IPS DF 6.9 (cell line): ENCODE data around the gene UBE2D1.
"Not testable (repeated sequence)": the region's sequence is repeated elsewhere in the genome, so short reads cannot be mapped to it uniquely, and the experiment has no call there.

Source experiments
- DNase-seq: peaks from one replicate; pipeline ENCODE4 v3.0.0-alpha.2; 2013; ENCODE audit warnings: low read depth, low spot score
- H3K27ac ChIP-seq: one replicate; pipeline ENCODE4 v1.5.1; 2013; ENCODE audit warnings: low read length, control low read depth
- H3K27me3 ChIP-seq: 2 replicates; pipeline ENCODE4 v1.6.1; 2013; ENCODE audit warnings: mild to moderate bottlenecking, low read length; ENCODE audit not compliant: control insufficient read depth, insufficient read depth
- H3K36me3 ChIP-seq: 2 replicates; pipeline ENCODE4 v1.6.1; 2013; ENCODE audit warnings: low read length; ENCODE audit not compliant: control insufficient read depth, insufficient read depth
- H3K4me1 ChIP-seq: 2 replicates; pipeline ENCODE4 v1.6.1; 2013; ENCODE audit warnings: low read length; ENCODE audit not compliant: control insufficient read depth, insufficient read depth
- H3K4me3 ChIP-seq: 2 replicates; pipeline ENCODE4 v1.5.1; 2013; ENCODE audit warnings: mild to moderate bottlenecking, low read length
- H3K9me3 ChIP-seq: 2 replicates; pipeline ENCODE4 v1.6.1; 2013; ENCODE audit warnings: low read length, inconsistent platforms; ENCODE audit not compliant: control insufficient read depth, insufficient read depth
- WGBS: extraction: QIAGEN DNeasy Blood & Tissue Kit; methylation state at CpG from one replicate; pipeline ENCODE4 v1.1.7; 2013; ENCODE audit warnings: mixed read lengths, missing lambda C conversion rate; ENCODE audit not compliant: insufficient read length, insufficient coverage; 5-methylcytosine and 5-hydroxymethylcytosine counted together

The UBE2D1 gene

DNA sequence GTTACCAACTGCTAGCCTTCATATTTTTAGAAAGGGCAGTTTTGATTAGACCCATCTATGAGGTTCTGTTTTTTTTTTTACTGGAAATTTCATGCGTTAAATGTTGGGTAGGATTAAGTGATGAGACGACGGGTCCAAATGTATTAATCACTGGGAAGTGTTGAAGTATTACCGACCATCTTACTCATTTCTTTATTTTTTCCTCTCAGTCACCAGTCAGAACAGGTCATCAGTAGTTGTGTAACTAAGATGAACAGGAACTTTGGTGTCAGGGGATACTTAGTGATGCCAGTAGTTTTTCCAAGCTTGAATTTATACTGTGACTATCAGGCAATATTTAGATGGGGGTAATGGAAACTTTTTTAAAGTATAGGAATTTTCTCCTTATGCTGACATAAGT, 64.6 kb downstream of the UBE2D1 start:
- no peaks in the 10 kb centered on the region; the same call in 1 of the 2 replicates for H3K36me3 ChIP-seq
- no peak overlapping the region for H3K27ac ChIP-seq
- H3K4me1 ChIP-seq = no peaks in the 10 kb centered on the region
- DNase-seq = no peak
- H3K4me3 ChIP-seq = no peak overlapping the region
- no peaks in the 10 kb centered on the region for H3K27me3 ChIP-seq
- no peaks in the 10 kb centered on the region for H3K9me3 ChIP-seq
- 100% methylated on average over 1 of the region's 4 CpGs for WGBS

DNA sequence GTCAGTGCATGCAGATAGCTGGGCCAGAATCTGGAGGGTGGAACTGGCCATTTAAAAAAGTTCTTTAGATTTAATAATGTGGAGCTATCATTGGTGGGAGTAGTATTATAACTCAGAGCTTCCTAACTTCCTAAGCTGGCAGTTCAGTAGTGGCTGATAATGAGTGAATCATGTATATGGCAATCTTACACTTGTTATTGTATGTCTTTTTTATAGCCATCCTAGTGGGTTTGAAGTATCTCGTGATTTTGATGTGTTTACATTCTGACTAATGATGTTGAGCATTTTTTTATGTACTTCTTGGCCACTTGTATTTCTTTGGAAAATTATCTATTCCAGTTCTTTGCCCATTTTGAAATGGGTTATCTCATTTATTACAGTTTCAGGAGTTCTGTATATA, 65.8 kb downstream of the UBE2D1 start:
- DNase-seq = no peak
- no peaks in the 10 kb centered on the region for H3K9me3 ChIP-seq
- H3K27me3 ChIP-seq = no peaks in the 10 kb centered on the region
- H3K4me1 ChIP-seq = no peaks in the 10 kb centered on the region
- no CpG with 5 or more reads among the region's 1 CpG for WGBS
- H3K36me3 ChIP-seq = no peaks in the 10 kb centered on the region; the same call in 1 of the 2 replicates
- H3K4me3 ChIP-seq = no peak overlapping the region
- no peak overlapping the region for H3K27ac ChIP-seq

DNA sequence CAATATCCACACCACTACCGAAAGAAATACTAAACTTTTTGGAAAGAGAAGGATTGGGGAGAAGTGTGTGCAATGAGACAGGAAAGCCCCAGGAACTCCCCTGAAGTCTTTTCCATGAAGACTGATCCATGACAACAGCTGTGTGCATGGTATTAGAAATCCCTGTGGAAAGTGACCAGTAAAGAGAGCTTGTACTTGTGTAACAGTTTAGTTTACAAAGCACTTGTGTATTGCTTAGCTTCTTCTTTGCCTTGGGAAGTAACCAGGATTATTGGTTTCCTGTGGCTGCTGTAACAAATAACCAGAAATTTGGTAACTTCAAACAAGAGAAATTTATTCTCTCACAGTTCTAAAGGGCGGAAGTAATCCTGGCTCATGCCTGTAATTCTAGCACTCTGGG, 69.2 kb downstream of the UBE2D1 start:
- H3K27me3 ChIP-seq = no peaks in the 10 kb centered on the region
- H3K27ac ChIP-seq = no peak overlapping the region
- no peaks in the 10 kb centered on the region for H3K36me3 ChIP-seq
- H3K4me1 ChIP-seq = no peaks in the 10 kb centered on the region
- no peak overlapping the region for H3K4me3 ChIP-seq
- H3K9me3 ChIP-seq = no peaks in the 10 kb centered on the region
- no peak for DNase-seq
- WGBS = no CpG with 5 or more reads among the region's 2 CpGs

DNA sequence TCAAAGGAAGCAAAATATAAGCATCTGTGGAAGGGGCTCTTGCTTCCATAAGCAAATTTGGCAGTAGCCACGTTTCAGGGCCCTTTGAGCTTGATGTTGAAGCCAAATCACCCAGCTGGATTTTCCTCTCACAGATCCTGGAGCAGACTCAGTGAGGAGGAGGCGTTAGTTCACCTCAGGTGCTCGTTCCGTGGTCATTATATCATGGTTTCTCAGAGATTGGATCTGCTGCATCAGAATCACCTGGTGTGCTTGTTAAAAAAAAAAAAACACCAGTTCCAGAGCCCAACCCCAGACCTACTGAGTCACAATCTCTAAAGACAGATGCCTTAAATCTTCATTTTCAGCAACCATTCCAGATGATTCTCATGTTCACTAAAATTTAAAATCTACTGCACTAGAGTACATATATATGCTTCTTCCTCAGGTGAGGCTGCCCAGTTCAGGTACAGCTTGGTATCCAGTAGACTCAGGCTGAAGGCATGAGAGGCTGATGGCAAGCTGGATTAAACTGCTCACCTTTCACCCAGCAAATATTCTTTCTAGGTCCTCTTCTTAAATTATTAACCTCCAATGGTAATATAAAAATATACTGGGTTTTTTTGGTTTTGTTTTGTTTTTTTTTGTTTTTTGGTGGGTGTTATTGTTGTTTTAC, 75.3 kb downstream of the UBE2D1 start:
- no peak for DNase-seq
- H3K4me3 ChIP-seq = no peak overlapping the region
- H3K36me3 ChIP-seq = no peaks in the 10 kb centered on the region
- no peaks in the 10 kb centered on the region for H3K9me3 ChIP-seq
- H3K4me1 ChIP-seq = 0 out of 2 replicates have a peak, but pooled peaks cover under 1% of the 10 kb centered on the region
- no CpG with 5 or more reads among the region's 4 CpGs for WGBS
- H3K27ac ChIP-seq = no peak overlapping the region
- no peaks in the 10 kb centered on the region for H3K27me3 ChIP-seq

DNA sequence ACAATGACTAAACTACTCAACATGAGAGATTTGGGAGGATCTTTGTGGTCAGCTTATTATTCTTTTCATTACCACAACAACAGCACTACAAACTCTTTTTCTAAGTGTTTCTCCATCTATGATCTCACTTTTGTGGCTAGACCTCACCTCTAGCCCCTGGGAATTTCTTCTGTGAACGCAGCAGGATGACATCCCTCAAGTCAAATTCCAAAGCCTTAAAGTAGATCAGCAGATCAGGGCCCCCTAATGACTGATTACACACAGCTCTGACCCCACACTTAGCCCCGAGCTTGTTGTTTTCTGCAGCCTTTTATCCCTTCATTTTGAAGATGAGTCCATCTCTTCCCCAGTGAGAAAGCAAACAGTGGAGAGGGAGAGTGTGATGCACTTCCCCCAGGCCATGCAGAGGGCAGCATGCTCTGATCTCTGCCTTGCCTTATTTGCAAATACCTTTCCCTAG, 77.7 kb downstream of the UBE2D1 start:
- no peaks in the 10 kb centered on the region for H3K36me3 ChIP-seq
- no CpG with 5 or more reads among the region's 2 CpGs for WGBS
- H3K27me3 ChIP-seq = no peaks in the 10 kb centered on the region
- H3K4me1 ChIP-seq = 0 out of 2 replicates have a peak, but pooled peaks cover 3% of the 10 kb centered on the region
- no peak overlapping the region for H3K27ac ChIP-seq
- no peak overlapping the region for H3K4me3 ChIP-seq
- no peak for DNase-seq
- H3K9me3 ChIP-seq = no peaks in the 10 kb centered on the region

DNA sequence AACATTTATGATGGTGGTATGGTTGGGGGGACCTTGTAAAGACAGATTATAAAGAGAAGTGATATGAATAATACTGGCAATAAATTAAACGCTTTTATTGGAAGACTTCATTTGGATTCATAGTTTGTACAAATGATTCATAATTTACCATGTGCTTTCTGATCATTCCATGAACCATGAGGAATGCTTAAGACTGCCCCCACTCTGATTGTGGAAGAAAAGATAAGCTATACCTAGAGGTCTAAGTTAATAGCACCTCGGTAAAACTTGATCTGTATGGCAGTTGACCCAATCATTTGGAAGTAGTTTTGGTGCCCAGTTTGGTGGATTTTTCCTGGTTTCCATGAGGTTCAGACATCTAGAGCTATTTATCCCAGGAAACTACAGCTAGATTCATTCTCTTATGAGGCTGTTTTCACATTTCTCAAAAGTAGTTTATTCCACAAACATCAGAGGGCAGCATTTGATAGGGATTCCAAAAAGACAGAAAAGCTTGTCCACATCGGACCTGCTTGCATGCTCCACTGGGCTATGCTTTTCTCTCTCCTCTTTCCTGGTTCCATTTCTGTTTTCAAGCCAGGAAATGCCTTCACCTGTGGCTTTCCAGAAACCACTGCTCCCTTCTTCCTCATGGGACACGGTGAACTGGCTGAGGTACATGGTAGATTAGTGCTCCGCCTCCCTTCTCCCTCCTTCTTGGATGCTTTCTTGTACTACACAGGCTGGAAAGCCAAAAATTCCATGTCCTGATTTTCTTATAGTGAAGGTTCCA, 79.7 kb downstream of the UBE2D1 start:
- no CpG with 5 or more reads among the region's 5 CpGs for WGBS

DNA sequence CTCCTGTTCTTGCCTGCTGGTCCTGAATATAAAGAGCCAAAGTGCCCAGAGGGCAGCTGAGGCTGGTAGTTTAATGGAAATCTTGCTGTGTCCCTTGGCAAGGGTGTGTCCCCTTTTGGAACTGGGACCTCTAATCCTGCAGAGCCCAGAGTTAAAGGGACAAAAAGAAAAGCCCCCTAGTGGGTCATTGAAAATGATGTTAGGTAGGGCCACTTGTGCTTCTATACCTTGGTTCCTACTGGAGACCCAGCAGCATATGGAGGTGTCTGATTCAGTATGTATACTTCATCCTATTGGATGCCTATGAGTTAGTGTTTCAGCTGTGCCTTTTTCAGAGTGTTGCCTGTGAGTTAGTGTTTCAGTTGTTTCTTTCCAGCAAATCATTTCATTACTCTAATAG, 81.0 kb downstream of the UBE2D1 start:
- Histone ChIP-seq H3K27ac (no peak overlapping the region), H3K27me3 (no peaks in the 10 kb centered on the region), H3K4me3 (no peak overlapping the region), H3K4me1 (0 out of 2 replicates have a peak, but pooled peaks cover 3% of the 10 kb centered on the region), H3K36me3 (no peaks in the 10 kb centered on the region), H3K9me3 (no peaks in the 10 kb centered on the region)
- no peak for DNase-seq

More for the DNA sequence above, 79.7 kb downstream of the UBE2D1 start:
- Histone ChIP-seq H3K27ac (no peak overlapping the region), H3K4me3 (no peak overlapping the region), H3K36me3 (no peaks in the 10 kb centered on the region), H3K27me3 (no peaks in the 10 kb centered on the region), H3K9me3 (no peaks in the 10 kb centered on the region), H3K4me1 (0 out of 2 replicates have a peak, but pooled peaks cover 3% of the 10 kb centered on the region)
- DNase-seq = no peak

DNA sequence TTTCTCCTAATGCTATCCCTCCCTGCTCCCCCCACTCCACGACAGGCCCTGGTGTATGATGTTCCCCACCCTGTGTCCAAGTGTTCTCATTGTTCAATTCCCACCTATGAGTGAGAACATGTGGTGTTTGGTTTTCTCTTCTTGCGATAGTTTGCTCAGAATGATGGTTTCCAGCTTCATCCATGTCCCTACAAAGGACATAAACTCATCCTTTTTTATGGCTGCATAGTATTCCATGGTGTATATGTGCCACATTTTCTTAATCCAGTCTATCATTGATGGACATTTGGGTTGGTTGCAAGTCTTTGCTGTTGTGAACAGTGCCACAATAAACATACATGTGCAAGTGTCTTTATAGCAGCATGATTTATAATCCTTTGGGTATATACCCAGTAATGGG, 83.1 kb downstream of the UBE2D1 start:
- not testable (repeated sequence) for H3K4me3 ChIP-seq, DNase-seq, H3K4me1 ChIP-seq, H3K36me3 ChIP-seq, H3K9me3 ChIP-seq, H3K27me3 ChIP-seq, H3K27ac ChIP-seq
- WGBS = no CpG with 5 or more reads among the region's 2 CpGs
